Prostate gland (tissue), 2 donors: Measurements from ENCODE around the gene TEX44.

Experiments used
- CTCF ChIP-seq, 4 experiments: fragments of 200-600 bp in 2 of 4; fragments of 450-650 bp in 2 of 4; sonication (generic) in 2 of 4; IDR thresholded peaks; 1 replicate in 3 of 4; 2 replicates in 1 of 4; pipeline ENCODE4 v1.5.1; 2016 to 2019; ENCODE audit warnings: antibody characterized with exemption in 4 of 4, mild to moderate bottlenecking in 2 of 4, moderate library complexity in 2 of 4
- POLR2A ChIP-seq: fragments of 450-650 bp; IDR thresholded peaks from one replicate; pipeline ENCODE4 v1.6.1; 2016; ENCODE audit warnings: antibody characterized with exemption, mild to moderate bottlenecking
- POLR2AphosphoS5 ChIP-seq: sonication (generic); formaldehyde crosslinking; IDR thresholded peaks from one replicate; pipeline ENCODE4 v1.6.1; 2017; ENCODE audit warnings: antibody characterized with exemption

- TF ChIP-seq CTCF (IDR thresholded peaks at IDR 0.05): no peak
- no peak for TF ChIP-seq POLR2A
- TF ChIP-seq POLR2AphosphoS5: no peak
Observed at GRCh38 chr2:231626449-231626848, 33.8 kb downstream of the TEX44 start.
